IMR-90 (cell line): ENCODE results near the gene MYD88. TPM values are rescaled to one million over a fixed set of nuclear protein-coding genes. Genes with fewer than 3 reads are reported as not detected.

Experiments
- ATAC-seq: fragments of 200-7000 bp; cut with Tn5 transposase; 2 replicates; pipeline ENCODE4 v1.9.1; 2020; ENCODE audit warnings: low read depth, mild to moderate bottlenecking, moderate library complexity
- BruUV-seq: library from RNA; stranded (reverse); fragments of 400-500 nt; replicated peaks from 2 replicates; lab custom pipeline; 2021; lab: Mats Ljungman, UMichigan
- CTCF ChIA-PET: fragments of 300-600 bp; formaldehyde crosslinking; extraction: SDS; loops from one replicate; lab custom pipeline; 2021; ENCODE audit warnings: antibody characterized with exemption; lab: Yijun Ruan, JAX
- POLR2A ChIA-PET: fragments of 300-600 bp; sonication (Branson Sonifier 250); formaldehyde crosslinking; loops from one replicate; lab custom pipeline; 2022; ENCODE audit warnings: antibody characterized with exemption; ENCODE audit not compliant: unreplicated experiment; lab: Charles Lee
- DNase-seq: peaks from one replicate; pipeline ENCODE4 v3.0.0; 2013
- H2AFZ ChIP-seq: replicated peaks from 2 replicates; pipeline ENCODE3; 2013; ENCODE audit warnings: low read length, mild to moderate bottlenecking; ENCODE audit not compliant: poor library complexity
- H2AK5ac ChIP-seq: 2 replicates; pipeline ENCODE4 v1.6.1; 2013; ENCODE audit warnings: low read depth, low read length, inconsistent platforms
- H2AK9ac ChIP-seq: replicated peaks from 2 replicates; pipeline ENCODE3; 2013; ENCODE audit warnings: mild to moderate bottlenecking, low read depth, low read length, moderate library complexity; ENCODE audit not compliant: poor library complexity
- H2BK120ac ChIP-seq: 2 replicates; pipeline ENCODE4 v1.6.1; 2013; ENCODE audit warnings: low read depth, low read length, inconsistent platforms
- H2BK15ac ChIP-seq: 3 replicates; pipeline ENCODE4 v1.6.1; 2013; ENCODE audit warnings: low read depth, low read length, inconsistent platforms
- H2BK20ac ChIP-seq: 2 replicates; pipeline ENCODE4 v1.6.1; 2013; ENCODE audit warnings: low read depth, mild to moderate bottlenecking, inconsistent platforms, low read length, moderate library complexity
- H2BK5ac ChIP-seq: 2 replicates; pipeline ENCODE4 v1.6.1; 2013; ENCODE audit warnings: mild to moderate bottlenecking, low read depth, low read length, inconsistent platforms; ENCODE audit not compliant: poor library complexity, severe bottlenecking
- H3K14ac ChIP-seq: replicated peaks from 2 replicates; pipeline ENCODE4 v1.6.1; 2013; ENCODE audit warnings: low read depth, low read length, inconsistent platforms
- H3K18ac ChIP-seq: 2 replicates; pipeline ENCODE4 v1.6.1; 2013; ENCODE audit warnings: low read depth, low read length, control low read depth
- H3K23ac ChIP-seq: 2 replicates; pipeline ENCODE4 v1.6.1; 2013; ENCODE audit warnings: low read depth, low read length, inconsistent platforms
- H3K27ac ChIP-seq: 2 replicates; pipeline ENCODE4 v1.5.1; 2013; ENCODE audit warnings: mild to moderate bottlenecking, control low read depth, low read length; ENCODE audit not compliant: insufficient read depth
- H3K27me3 ChIP-seq: 2 replicates; pipeline ENCODE4 v1.6.1; 2013; ENCODE audit warnings: low read length; ENCODE audit not compliant: control insufficient read depth, insufficient read depth
- H3K36me3 ChIP-seq: 2 replicates; pipeline ENCODE4 v1.6.1; 2013; ENCODE audit warnings: low read length, mixed read lengths; ENCODE audit not compliant: control insufficient read depth, insufficient read depth
- H3K4ac ChIP-seq: 2 replicates; pipeline ENCODE4 v1.6.1; 2013; ENCODE audit warnings: low read depth, low read length, inconsistent platforms
- H3K4me1 ChIP-seq: 2 replicates; pipeline ENCODE4 v1.6.1; 2013; ENCODE audit warnings: low read length, mixed read lengths; ENCODE audit not compliant: control insufficient read depth, insufficient read depth
- H3K4me2 ChIP-seq: 2 replicates; pipeline ENCODE4 v1.6.1; 2013; ENCODE audit warnings: low read depth, mild to moderate bottlenecking, control low read depth, low read length, moderate library complexity
- H3K4me3 ChIP-seq: 2 replicates; pipeline ENCODE4 v1.5.1; 2013; ENCODE audit warnings: low read depth, mild to moderate bottlenecking, control low read depth, low read length, moderate library complexity; ENCODE audit not compliant: insufficient read depth
- H3K56ac ChIP-seq: 2 replicates; pipeline ENCODE4 v1.6.1; 2013; ENCODE audit warnings: low read length, inconsistent platforms; ENCODE audit not compliant: insufficient read depth; ENCODE audit errors: extremely low read depth
- H3K79me1 ChIP-seq, 2 experiments: 2 replicates each; pipeline ENCODE4 v1.6.1; 2013; ENCODE audit warnings: low read length in 2 of 2, inconsistent platforms in 1 of 2, low read depth in 1 of 2
- H3K9ac ChIP-seq: 2 replicates; pipeline ENCODE4 v1.6.1; 2013; ENCODE audit warnings: low read depth, low read length, control low read depth
- H3K9me1 ChIP-seq: 2 replicates; pipeline ENCODE4 v1.6.1; 2013; ENCODE audit warnings: low read length, inconsistent platforms; ENCODE audit not compliant: insufficient read depth
- H3K9me3 ChIP-seq: 2 replicates; pipeline ENCODE4 v1.6.1; 2013; ENCODE audit warnings: low read length; ENCODE audit not compliant: control insufficient read depth, insufficient read depth
- H4K20me1 ChIP-seq: 2 replicates; pipeline ENCODE4 v1.6.1; 2013; ENCODE audit warnings: low read length, inconsistent platforms; ENCODE audit not compliant: insufficient read depth
- H4K5ac ChIP-seq: 2 replicates; pipeline ENCODE4 v1.6.1; 2013; ENCODE audit warnings: mild to moderate bottlenecking, low read depth, low read length, control low read depth
- H4K8ac ChIP-seq, 2 experiments: 2 replicates each; pipeline ENCODE4 v1.6.1; 2013; ENCODE audit warnings: low read depth in 2 of 2, low read length in 2 of 2, control low read depth in 1 of 2, inconsistent platforms in 1 of 2
- H4K91ac ChIP-seq: 2 replicates; pipeline ENCODE4 v1.6.1; 2013; ENCODE audit warnings: low read depth, low read length, inconsistent platforms; ENCODE audit not compliant: insufficient read depth
- POLR2A ChIP-seq: IDR thresholded peaks from 2 replicates; pipeline ENCODE4 v1.6.1; 2012; ENCODE audit warnings: mild to moderate bottlenecking, low read depth, low read length
- RFX5 ChIP-seq: IDR thresholded peaks from 2 replicates; pipeline ENCODE4 v1.8.0; 2012; ENCODE audit warnings: low read depth, mild to moderate bottlenecking, low read length, moderate library complexity
- WGBS, 2 experiments: methylation state at CpG; one replicate each; pipeline versions ENCODE4 v1.1.5 to v1.1.7; 2013; ENCODE audit warnings: missing lambda C conversion rate in 2 of 2; ENCODE audit not compliant: insufficient read length in 1 of 2; ENCODE audit errors: extremely low coverage in 2 of 2; 5-methylcytosine and 5-hydroxymethylcytosine counted together
- dilution Hi-C: fragments of 300-500 bp; cut with HindIII; formaldehyde crosslinking; loops from one replicate; pipeline ENCODE4 v1.14.3; 2018; ENCODE audit warnings: low sequenced_read_pairs; ENCODE audit not compliant: unreplicated experiment
- in situ Hi-C: fragments of 300-500 bp; cut with MboI; formaldehyde crosslinking; loops from 3 replicates; pipeline ENCODE4 v1.14.3; 2019; ENCODE audit warnings: low sequenced_read_pairs, inconsistent platforms, mixed read lengths
- intact Hi-C: fragments of 100-400 bp; cut with micrococcal nuclease; formaldehyde crosslinking; loops from 2 replicates; pipeline ENCODE4 v1.10.0; 2022
- polyA plus RNA-seq, 3 experiments: library from polyadenylated mRNA; depleted of rRNA; stranded (reverse); fragments of >200 nt; gene quantifications; 2 replicates each; pipeline ENCODE4 v1.2.3, GENCODE V29; 2012; ENCODE audit warnings: low replicate concordance in 1 of 3
- total RNA-seq: library from RNA; depleted of rRNA; stranded (reverse); fragments of >200 nt; gene quantifications from 2 replicates; pipeline ENCODE4 v1.2.3, GENCODE V29; 2012

MYD88 gene
- total and polyA plus RNA-seq, 2 of the 4 experiments (the other 2 are of a cell fraction), result 9.3 to 39.8 TPM

DNA sequence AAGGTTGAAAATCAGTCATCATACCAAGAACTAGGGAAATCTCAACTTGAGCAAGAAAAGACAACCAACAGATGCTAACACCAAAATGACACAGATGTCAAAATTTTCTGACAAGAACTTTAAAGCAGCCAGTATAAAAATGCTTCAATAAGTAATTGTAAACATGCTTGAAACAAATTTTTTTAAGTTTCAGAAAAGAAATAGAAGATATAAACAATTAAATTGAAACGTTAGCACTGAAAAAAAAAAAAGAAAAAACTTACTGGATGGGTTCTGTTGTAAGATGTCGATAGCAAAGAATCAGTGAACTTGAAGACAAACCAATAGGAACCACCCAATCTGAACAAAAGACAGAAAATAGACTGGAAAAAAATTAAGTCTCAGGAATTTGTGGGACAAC is 8.0 kb downstream of the MYD88 start:
- H3K18ac ChIP-seq, result no peak overlapping the region
- WGBS, 2 experiments, result no CpG with 5 or more reads among the region's 2 CpGs
- H2AFZ ChIP-seq, result no peak overlapping the region
- no TSS peak for BruUV-seq
- H2AK5ac ChIP-seq, result no peak overlapping the region
- H2BK5ac ChIP-seq, result no peak overlapping the region
- no peaks in the 10 kb centered on the region for H4K20me1 ChIP-seq
- no peak overlapping the region for H2BK20ac ChIP-seq
- no peaks in the 10 kb centered on the region for H3K9me1 ChIP-seq
- H3K27me3 ChIP-seq, result no peaks in the 10 kb centered on the region
- H3K4me1 ChIP-seq, result no peaks in the 10 kb centered on the region
- H4K8ac ChIP-seq, result no peak overlapping the region
- no peak overlapping the region for H3K23ac ChIP-seq
- ChIA-PET POLR2A (no interaction called here), CTCF (no interaction called here)
- no peak overlapping the region for H4K91ac ChIP-seq
- dilution Hi-C loops, result no loop called here
- no peak overlapping the region for H3K4me2 ChIP-seq
- peaks cover 7% of the 10 kb centered on the region for H3K36me3 ChIP-seq
- H2BK15ac ChIP-seq, result no peak overlapping the region
- H3K4me3 ChIP-seq, result no peak overlapping the region
- ATAC-seq (no peak), DNase-seq (no peak)
- no peak overlapping the region for H3K27ac ChIP-seq
- H3K14ac ChIP-seq, result no peak overlapping the region
- intact Hi-C loops, result no loop called here
- no peak overlapping the region for H4K5ac ChIP-seq
- H2BK120ac ChIP-seq, result no peak overlapping the region
- in situ Hi-C loops, result no loop called here
- no peak overlapping the region for H3K56ac ChIP-seq
- no peak overlapping the region for H3K9ac ChIP-seq
- H2AK9ac ChIP-seq, result no peak overlapping the region
- H3K9me3 ChIP-seq, result peaks cover 3% of the 10 kb centered on the region; the same call in 1 of the 2 replicates
- peaks cover 0 to 4% of the 10 kb centered on the region in 2 experiments; a peak in 1 of 4 replicates for H3K79me1 ChIP-seq
- H3K4ac ChIP-seq, result no peak overlapping the region
- TF ChIP-seq RFX5, result no peak
- no peak for TF ChIP-seq POLR2A
